Activated effector memory CD4-positive, alpha-beta T cell treated with anti-CD3 and anti-CD28 coated beads, Interleukin-2, amount 50 U/mL, for 16 hours (primary cell): ENCODE data around the gene NOP14.

ENCODE experiments used
- DNase-seq: peaks from one replicate; pipeline ENCODE4 v3.0.0-alpha.2; 2020

The NOP14 gene

DNA sequence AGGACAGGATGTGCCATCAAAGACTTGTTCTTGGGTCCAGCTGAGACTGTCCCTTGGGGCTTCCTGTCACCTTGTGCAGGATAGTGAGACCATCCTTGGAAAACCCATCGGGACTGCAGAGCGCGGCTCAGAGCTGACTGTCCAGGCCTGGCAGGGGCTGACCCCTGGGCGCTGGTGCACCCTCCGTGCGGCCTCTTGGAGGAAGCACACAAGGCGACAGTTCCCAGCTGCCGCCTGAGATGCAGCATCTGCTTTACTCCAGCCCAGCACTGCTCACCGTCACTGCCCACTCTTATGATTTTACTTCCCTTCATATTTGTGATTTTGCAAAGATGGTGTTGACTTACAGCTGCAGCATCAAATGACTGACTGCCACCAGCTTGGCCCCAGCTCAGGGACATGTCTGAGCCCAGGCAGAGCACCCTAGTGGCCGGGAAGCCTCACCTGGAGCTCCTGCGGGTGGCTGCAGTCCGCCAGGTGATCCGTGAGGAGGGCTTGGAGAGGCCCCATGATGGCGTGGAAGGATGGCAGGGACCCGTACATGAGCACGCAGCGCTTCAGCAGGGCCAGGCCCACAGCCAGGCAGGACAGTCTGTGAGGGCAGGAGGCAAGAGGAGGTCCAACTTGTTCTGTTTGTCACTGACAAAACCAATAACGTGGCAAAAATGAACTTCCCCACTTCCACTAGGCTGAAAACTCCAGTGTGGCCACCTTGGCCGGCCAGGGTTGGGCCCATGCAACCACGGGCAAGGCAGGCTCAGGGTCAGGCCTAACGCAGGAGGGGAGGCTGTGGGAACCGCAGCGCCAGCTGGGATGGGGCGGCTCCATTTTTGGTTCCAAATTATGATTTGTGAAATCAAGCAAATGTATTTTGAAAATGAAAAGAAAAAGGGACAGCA lies 21.8 kb downstream of the NOP14 start:
- peak; percentile 60 for DNase-seq

DNA sequence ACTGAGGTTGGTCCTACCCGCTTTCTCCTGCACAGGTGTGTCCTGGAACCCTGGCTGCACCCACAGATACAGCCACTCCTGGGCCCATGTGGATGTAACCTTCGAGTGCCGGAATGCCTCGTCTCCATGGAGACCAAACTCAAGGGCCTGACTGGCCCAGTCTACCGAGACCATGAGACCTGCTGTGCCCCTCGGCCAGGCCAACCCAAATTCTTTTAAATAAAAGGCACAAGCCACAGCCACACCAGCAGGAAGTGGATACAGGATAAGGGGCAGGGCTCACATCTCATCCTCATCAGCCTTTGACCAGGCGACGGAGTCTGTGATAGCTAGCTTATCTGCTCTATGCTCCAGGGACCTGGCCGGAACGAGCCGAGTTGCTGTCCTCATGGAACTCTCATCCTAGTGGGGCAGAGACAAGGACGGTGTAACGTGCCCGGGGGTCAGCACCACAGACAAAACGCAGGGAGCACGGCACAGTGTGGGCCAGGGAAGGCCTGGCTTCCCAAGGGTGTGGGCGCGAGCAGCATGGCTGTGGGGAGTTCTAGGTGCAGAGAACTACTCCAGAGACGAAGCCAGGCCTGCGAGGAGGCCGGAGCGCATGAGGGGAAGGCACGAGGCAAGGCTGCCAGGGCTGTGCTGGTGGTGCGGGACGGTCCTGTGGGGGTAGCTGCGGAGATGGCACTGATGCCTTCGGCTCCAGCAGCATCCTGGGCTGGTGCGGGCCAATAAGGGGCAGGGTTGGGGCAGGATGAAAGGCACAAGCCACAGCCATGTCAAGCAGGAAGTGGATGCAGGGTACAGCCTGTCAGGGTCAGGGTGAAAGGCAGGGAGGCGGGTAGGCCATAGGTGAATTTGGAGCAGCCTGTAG lies 22.7 kb downstream of the NOP14 start:
- peak; percentile 61 for DNase-seq

DNA sequence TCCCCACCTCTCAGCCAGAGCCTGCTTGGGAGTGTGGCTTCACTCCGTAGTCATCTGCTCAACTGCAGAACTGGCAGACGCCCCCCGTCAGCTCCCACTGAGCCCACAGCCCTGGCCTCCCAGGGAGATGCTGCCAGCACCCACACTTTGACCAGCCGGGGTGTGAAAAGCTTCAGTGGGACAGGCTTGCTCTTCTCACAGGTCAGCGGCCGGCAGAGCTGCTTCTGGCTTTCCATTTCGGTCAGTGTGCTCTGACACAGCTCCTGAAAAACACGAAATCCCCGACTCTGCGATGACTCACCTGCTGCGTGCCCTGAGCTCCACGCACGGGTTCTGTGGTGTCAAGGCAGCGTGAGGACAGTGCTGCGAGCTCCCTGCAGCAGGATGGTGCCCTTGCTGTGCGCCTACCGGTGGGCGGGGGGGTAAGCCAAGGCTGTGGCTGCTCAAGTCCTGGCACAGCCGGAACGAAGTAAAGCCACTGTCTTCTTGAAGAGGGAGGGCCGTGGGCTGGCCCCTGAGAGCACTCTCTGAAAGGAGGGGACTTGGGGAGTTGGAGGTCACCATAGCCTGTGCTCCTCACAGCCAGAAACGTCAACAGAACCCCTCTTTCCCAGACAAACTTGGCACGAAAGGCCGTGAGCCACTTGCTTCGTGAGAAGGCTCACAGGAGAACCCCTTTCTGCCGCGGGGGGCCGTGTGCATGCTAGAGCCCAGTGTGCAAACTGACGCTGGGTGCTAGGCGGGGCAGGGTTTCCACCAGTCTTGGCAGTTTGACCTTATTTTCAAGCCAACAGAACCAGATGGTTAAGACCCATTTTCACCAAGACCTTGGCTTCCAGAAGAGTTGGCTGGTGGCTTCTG lies 23.6 kb downstream of the NOP14 start:
- DNase-seq = peak; percentile 77

DNA sequence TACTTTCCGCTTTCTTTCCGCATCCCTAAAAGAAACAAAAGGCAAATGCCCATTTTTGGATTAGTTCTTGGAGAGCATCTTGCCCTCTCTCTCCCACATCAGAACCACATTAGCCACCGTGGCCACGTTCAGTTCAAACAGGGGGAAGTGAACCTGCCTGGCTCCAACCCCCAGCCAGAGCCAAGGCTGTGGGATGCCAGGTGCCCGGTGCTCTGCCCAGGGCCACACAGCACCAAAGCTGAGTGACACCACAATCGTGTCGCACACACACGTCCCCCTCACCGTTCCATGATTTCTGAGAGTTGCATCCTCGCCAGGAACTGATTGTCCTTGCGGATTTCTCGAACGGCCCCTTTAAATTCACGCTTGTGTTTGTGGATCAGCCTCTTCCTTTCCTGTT lies 24.3 kb downstream of the NOP14 start:
- peak; percentile 61 for DNase-seq

DNA sequence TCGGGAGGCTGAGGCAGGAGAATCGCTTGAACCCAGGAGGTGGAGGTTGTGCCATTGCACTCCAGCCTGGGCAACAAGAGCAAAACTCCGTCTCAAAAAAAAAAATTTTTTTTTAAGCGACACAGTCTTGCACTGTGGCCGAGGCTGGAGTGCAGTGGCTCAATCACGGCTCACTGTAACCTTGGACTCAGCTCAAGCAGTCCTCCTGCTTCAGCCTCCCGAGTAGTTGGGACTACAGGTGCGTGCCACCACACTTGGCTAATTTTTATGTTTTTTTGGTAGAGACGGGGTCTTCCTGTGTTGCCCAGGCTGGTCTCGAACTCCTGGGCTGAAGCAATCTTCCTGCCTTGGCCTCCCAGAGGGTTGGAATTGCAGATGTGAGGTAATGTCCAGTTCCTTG lies 24.8 kb downstream of the NOP14 start:
- DNase-seq = peak; percentile 57

DNA sequence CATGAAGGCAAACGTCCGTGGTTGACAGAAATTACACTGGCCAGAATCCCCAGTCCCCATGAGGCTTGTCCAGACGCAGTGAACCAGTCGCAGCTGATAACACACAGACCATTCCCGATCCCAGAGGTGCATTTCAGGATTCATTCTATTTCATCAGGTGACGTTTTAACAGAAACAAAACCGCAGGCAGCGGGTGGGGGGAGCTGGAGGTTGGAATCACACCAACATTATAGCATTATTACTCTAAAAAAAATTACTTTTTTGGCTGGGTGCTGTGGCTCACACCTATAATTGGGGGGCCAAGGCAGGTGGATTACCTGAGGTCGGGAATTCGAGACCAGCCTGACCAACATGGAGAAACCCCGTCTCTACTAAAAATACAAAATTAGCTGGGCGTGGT lies 25.2 kb downstream of the NOP14 start:
- no peak for DNase-seq

DNA sequence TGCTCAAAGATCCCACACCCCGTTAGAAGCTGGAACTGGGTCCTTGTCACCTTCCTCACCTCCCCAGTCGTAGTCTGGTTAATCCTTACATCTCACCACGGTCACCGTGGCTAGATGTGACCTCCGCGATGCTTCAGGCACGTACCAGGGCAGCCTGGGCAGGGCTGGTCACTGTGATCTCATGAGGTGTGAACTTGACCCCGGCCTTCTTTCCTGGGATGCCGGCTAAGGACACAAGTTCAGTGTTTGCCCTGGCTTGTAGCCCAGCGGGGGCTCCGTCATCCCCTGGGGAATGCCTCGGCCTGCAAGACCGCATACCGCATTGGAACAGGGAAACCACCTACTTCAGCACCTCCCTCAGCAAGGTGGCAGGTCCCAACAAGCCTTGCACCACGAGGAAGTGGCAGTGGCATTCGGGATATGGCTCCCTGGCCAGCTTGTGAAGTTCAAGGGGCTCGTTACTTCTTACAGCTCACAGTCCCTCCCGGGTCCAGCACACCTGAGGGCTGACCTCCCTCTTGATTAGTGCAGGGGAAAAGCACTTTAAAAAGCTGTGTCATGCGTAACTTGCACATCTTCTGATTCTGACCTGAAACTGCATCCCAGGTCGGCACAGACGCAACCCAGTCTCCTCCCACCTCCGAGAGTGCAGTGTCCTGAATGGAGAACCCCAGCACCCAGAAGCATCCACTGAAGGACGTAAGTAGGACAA lies 25.9 kb downstream of the NOP14 start:
- peak; percentile 76 for DNase-seq

DNA sequence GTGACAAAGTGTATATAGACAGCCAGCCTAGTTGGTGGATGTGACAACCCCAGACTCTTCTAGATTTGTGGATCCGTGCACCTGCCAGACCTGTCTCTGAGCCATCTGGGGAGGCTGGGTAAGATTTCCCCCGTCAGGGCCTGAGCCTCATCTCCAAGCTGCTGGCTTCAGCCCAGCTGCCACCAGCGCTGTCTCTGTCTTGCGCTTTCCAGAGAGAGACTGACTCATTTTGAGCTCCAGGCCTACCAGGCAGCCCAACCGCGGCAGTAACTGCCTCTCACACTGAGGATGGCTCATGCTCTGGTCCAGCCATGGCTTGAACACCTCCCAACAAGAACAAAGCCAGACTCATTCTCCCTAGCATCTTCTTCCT lies 26.4 kb downstream of the NOP14 start:
- DNase-seq = peak; percentile 87

DNA sequence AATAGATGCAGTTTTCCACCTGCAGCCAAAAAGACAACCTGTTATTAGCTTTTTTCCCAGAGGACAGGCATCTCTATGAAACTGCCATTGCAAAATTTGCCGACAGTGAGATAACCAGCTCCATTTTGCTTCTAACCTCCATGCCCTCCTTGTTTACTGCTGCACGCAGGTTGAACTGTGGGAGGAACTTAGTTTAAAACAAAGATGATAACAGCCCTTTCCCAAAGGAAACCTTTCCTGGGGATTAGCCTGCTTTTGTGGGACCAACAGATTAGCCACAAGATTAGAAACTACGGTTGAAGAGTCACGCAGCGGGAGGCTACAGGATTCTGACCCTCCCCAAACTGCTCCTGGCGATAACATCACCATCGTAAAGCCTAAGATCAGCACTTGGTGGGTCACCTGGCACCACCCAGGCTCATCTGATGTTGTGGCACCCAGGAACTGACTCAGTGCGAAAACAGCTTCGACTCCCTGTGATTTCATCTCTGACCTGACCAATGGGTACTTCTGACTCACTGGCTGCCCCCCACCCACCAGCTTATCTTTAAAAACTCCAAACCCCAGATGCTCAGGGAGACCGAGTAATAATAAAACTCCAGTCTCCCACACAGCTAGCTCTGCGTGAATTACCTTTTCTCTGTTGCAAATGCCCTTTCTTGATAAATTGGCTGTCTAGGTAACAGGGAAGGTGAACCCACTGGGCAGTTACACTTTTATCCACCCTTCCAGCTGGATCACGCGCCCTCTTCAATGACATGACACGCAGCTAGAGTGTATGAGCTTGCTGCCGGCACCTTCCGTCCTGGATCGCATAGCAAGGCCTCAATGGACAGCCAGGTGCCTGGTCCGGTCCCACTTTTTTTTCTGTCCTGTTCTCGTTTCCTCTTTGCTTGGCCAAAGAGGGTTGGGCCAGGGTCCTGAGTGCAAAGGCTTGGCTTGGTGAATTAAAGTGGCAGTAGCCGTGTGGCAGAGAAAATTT lies 27.2 kb downstream of the NOP14 start:
- DNase-seq = peak; percentile 91

DNA sequence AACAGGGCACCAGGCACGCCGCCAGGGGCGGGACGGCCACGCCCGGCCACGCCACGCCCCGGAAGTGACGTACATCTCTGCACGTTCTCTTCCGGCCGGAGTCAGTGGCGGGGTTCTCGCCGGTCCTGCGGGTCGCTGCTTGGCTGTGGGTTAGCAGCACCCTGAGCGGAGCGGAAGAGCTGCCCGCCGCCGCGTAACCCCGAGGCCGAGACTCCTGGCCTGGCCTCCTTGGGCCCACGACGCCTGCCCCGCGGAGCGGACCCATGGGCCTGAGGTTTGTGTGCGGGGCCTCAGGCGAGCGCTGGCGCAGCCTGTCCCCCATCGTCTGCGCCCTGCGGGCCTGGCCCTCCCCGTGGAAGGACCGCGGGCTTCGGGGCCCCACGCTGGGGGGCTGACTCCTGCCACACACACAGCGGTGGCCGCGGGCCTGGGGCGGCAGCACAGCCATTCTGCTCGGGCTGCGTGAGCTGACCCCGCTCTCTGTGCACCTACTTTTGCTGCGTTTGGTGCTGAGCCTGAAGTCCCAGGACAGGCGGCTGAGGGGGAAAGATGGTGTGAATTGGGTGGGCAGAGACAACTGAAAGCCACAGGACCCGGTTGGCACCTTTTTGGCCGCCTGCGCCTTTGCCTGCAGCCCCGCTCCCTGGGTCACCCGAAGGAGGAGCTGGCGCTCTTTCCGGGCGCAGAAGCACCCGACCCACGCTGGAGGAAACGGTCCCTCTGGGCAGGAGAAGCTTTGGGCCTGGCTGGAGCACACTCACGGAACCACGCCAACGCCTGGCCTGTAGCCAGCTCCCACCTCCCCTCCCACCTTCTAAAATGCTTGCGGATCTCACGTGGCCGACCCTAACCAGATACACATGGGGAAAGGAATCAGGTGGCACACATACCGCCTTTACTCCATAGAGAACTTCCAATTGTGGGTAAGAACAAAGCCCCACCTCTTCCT lies 28.1 kb downstream of the NOP14 start:
- DNase-seq = peak; percentile 98

DNA sequence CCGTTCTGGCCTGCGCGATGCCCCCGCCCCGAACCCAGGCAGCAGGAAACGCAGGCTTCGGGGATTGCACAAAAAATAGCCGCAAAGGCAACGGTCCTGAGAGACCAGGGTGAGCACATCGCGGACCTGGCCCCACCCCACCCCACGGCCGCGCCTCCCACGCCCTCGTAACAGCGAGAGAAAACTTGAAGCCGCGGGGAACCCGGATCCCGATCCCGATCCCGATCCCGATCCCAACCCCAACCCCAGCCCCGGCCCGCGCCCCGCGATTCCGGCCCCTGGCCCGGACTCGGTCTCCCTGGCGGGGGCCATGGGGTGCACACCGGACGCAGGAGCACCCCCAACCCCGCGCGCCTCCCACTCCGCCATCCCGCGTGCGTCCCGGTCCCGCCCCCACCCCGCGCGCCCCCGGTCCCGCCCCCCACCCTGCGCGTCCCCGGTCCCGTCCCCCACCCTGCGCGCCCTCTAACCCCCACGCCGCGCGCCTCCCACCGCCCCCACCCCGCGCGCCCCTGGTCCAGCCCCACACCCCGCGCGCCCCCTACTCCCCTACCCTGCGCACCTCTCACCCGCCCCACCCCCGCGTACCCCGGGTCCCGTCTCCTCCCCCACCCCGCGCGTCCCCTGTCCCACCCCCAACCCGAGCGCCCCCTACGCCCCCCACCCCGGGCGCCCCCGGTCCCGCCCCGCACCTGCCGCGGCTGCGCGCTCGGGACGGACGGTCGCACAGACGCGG lies 29.0 kb downstream of the NOP14 start:
- peak; percentile 83 for DNase-seq

DNA sequence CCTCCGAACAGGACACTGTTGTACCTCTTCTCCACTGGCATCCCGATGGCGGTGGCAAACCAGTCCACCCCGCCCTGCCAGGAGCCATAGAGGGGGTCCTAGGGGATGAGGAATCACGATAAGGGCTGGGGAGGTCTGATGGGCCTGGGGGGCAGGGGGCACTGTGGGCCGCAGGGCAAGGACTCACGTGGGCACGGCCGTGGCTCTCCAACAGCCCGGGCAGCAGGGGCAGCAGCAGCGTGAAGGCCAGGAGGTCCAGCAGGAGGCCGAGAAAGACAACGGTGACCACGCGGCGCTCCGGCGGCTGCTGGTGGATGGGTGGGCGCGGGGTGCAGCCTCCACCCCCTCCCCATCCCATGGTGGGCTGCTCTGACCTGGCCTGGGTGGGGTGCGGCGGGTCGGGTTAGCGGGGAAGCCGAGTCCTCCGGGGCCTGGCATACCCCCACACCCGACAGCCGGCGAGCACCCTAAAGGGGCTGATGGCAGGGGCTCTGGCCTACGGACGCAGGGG lies 29.6 kb downstream of the NOP14 start:
- no peak for DNase-seq

DNA sequence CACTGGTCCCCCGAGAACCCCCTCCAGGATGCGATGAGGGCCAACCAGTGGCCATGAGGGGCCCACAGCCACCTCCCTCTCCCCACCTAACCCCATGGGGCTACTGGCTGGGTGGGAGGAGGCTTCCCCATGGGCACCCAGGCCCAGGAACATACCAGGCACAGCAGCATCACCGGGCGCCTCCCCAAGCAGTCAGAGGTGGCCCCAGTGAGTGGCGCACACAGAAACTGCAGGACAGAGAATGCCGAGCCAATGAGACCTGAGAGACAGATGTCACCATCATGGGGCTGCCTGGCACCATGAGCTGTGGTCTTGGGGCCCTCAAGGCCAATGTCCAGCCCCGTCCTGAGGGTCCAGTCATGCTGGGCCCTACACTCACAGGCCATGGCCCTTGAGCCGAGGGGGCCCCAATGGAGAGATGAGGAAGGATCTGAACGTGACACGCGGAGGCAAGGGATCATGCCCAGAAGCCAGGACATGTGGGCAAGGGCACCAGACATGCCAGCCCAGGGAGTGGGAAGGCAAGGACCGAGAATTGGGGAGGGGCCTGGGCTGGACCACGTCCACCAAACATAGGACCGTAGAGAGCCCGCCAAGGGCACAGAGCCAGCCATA lies 30.1 kb downstream of the NOP14 start:
- peak; percentile 73 for DNase-seq

DNA sequence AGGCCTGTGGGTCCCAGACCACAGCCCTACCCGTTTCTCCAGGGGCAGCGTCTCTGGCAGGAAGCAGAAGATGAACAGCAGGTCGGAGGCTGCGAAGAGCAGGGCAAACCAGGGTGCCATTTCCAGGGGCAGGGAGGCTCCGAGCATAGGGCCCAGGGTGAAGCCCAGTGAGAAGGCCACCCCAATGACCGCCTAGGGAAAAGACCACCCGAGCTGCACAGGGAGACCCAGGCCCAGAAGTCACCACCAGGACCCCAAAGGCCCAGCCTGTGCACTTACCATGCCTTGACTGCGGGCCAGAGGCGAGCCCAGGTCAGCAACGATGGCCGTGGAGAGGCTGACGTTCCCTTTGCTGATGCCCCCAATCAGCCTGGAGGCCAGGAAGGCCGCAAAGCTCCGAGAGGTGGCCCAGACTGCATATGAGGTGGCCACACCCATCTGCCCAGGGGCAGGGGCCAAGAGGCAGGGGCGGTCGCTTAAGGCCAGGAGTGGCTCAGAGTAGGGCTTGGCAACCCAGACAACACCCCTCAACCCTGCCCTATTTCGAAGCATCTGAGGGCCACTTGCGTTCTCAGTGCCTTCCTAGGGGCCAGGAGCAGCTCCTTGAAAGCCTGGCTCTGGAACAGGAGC lies 30.8 kb downstream of the NOP14 start:
- peak; percentile 68 for DNase-seq

DNA sequence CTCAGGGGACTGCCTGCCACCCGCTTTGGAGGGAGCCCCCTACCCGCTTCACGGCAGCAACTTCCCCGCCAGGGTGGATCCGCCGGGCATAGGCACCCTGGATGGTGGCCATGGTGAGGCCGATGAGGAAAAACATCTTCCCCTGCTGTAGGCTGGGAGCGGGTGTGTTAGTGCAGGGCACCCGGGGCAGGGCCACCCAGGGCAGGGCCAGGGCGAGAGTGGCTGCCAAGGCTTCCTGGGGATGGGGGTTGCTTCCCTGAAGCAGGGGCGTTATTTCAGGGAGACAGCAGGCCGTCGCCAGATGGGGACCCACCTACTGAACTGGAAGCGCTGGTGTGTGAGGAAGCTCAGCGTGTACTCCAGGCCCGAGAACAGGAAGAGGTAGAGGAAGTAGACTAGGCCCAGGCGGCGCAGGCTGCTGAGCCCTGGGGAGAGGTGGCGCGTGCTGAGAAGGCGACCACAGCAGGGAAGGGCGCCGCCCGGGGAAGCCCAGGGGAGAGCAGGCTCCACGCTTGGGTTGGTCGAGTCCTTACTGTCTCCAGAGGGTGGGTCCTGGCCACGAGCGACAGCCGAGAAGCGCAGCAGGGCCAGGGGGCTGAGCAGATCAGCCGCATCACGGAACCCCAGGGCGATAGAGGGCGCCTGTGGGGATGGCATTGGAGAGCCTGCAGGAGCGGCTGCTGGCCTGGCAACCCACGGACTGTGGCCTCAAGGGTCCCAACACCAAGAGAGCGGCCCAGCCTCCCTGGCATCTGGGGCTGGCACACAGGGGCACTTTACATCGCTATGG lies 31.5 kb downstream of the NOP14 start:
- peak; percentile 83 for DNase-seq

DNA sequence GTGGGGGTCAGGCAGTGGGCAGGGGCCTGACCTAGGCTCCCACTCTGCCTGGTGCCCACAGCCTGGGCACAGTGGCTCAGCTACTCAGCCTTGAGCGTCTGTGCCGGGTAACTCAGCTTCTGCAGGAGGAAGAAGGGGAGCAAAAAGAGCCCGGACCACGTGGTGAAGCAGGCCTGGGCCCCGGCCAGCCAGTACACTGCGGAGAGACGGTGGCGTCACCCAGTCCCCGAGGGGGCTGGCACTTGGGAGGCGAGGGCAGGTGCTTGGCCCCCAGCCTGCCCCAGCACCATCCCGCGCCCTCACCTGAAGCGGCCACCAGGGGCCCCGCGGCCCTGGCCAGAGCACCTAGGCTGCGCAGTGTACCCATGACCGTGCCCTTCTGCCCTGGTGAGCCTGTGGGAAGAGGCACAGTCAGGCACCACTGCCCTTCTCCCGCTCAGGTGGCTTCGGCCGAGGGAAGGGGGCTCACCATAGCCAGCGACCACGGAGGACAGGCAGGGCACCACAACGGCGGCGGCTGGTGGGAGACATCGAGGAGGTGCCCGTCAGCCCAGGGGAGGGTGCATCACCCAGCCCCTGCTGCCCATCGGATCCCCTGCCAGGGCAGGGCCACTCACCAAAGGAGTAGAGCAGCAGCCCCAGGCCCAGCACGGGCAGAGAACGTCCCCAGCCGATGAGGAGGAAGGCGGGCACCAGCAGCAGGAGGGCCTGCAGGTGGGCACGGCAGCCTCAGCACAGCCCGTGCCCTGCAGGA lies 32.3 kb downstream of the NOP14 start:
- DNase-seq = peak; percentile 64
